GM12873 (cell line): ENCODE measurements around the gene RPH3AL.

ENCODE experiments used
- TF ChIP-seq, protein P1 (sequence below): IDR thresholded peaks from 2 replicates; pipeline ENCODE4 v1.5.1; 2012; ENCODE audit warnings: low read depth, mild to moderate bottlenecking, moderate library complexity, low read length, control low read depth; ENCODE audit not compliant: insufficient read depth; ENCODE audit errors: missing control alignments

Gene RPH3AL

DNA sequence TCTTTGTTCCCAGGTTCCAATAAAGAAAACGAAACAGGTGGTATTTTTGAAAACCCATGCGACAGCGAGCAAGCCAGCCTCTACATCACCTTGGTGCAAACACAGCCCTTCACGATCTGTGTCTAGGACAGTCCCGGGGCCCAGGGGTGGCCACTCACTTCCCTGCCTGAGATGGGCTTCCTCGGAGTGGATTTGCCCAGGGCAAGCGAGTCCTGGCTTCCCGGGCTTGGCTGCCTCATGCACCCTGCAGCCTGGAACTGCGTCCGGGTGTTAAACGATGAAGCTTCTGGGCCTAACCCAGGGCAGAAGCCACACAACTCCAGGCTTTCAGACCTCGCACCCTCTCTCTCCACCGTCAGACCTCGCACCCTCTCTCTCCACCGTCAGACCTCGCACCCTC lies 66.0 kb downstream of the RPH3AL start:
- TF ChIP-seq, protein P1, sequence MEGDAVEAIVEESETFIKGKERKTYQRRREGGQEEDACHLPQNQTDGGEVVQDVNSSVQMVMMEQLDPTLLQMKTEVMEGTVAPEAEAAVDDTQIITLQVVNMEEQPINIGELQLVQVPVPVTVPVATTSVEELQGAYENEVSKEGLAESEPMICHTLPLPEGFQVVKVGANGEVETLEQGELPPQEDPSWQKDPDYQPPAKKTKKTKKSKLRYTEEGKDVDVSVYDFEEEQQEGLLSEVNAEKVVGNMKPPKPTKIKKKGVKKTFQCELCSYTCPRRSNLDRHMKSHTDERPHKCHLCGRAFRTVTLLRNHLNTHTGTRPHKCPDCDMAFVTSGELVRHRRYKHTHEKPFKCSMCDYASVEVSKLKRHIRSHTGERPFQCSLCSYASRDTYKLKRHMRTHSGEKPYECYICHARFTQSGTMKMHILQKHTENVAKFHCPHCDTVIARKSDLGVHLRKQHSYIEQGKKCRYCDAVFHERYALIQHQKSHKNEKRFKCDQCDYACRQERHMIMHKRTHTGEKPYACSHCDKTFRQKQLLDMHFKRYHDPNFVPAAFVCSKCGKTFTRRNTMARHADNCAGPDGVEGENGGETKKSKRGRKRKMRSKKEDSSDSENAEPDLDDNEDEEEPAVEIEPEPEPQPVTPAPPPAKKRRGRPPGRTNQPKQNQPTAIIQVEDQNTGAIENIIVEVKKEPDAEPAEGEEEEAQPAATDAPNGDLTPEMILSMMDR: no peak

DNA sequence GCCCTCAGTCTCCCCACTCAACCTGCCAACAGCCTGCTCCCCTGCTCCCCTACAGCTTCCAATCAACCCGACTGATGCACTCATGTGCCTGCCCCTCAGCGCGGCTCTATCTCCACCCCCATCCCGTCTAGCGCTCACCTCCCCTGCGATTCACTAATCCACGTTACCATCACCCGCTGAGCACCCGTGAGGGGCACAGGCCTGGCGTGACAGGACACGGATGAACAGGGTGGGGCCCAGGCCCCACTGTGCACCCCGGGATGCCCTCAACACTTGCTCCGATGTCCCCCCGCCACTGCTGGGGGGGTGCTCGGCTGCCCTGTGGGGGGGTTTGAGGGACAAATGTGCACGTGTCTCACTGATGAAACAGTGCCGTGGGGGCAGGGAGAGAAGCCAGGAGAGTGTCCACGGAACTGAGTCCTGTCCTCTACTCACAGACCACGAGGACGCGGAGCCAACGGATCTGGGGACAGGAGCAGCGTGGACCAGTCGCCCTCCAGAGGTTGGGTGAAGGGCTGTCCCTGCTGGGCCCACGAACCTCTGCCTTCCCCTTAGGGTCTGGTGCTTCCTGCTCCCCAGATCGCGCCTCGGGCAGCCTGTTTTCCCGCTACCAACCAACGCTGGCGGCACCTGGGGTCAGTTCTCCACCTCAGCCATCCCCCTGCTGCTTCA lies 66.7 kb downstream of the RPH3AL start:
- TF ChIP-seq, protein P1: no peak

DNA sequence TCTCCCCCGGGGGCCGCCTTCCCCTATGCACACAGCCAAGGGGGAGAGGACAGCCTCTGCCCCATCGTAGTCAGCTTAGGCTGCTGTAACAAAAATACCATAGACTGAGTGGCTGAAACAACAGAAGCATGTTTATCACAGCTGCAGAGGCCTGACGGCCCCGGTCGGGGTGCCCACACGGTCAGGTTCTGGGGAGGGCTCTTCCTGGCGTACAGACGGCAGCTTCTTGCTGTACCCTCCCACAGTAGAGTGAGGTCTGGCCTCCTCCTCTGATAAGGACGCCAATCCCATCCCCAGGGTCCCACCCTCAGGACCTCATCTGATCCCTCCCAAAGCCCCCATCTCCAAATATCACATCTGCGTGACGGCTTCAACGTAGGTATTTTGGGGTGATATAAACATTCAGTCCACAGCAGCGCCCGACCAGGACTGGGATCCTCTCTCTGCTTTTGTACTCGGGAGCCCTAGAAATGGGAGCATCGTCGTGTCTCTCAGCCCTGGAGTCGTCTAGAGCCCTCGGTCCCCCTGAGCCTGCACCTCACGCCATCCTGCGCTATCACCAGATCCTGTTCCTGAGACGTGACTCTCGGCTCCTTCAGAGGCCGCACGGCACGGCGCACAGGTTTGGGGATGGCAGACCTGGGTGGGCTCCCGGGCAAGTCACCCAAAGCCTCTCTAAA lies 67.8 kb downstream of the RPH3AL start:
- TF ChIP-seq, protein P1: no peak

DNA sequence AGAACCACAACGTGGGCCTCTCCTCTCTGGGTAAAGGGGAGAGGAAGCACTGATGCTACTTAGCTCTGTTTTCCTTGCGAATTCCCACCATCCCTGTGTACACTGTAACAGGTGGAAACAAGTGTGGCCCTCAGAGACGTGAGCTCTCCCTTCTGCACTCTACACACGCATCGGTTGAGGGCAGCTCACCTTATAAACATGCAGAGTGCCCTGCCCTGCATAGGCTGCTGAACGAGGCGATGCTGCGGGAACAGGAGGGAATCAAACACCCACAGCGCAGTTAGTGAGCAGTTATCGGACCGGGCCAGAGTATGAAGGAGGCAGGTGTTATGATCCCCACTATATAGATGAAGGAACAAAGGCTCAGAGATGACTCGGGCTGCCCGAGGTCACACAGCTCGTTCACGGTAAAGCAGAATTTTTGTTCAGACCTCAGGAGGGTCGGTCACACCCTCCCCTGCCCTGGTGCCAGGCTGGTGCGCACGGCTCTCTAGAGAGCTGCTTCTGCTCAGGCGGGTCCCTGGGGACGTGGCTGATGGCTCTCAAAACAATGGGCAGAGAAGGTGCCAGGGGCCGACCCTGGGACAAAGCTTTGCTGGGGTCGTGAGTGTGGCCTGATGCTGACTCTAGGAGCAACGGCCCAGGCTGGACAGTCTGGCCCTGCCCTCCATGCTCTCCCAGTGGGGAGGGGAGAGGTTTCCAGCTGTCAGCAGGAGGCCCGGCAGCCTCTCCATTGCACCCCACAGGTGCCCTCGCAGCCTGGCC lies 68.5 kb downstream of the RPH3AL start:
- TF ChIP-seq, protein P1: no peak

DNA sequence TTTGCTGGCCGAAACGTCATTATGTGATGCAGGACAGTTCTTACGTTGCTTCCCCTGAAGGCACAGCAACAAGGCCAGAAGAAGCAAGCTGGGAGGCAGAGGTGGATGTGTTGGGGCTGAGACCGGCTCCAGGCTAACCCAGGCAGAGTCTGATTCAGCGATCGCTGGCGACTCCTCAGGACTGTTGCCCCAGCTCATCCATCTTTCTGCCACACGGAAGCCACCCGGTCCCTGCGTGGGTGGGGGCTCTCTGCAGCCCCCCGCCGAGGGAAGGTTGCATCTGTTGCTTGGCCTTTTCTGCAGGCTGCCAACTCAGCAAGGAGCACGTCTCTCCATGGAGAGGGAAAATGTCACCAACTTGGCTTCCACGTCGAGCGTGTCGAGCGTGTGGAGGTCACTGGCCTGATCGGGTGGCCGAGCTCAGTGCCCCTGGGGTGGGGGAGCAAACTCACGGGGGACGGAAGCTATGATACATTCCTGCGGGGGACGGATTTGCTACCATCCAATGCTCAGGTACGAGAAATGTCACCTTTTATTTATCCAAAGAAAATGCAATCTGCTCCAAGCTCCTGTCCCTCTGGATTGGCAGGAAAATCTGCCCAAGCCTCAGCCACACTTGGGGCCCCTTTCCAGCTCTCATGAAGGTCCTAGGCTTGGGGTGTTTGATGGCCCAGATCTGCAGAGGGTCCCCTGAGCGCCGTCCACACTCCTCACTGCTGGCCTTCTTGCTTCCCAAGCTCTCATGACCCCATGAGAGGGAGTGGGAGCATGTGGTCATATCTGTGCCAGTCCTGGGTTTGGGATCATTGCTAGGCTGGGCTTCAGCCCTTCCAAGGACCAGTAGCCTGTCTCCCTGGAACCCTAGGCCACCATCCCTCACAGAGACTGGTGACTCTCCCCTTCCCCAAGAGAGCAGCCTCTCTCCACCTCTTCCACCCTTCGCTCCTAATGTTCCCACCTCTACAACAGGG lies 69.4 kb downstream of the RPH3AL start:
- TF ChIP-seq, protein P1: no peak

DNA sequence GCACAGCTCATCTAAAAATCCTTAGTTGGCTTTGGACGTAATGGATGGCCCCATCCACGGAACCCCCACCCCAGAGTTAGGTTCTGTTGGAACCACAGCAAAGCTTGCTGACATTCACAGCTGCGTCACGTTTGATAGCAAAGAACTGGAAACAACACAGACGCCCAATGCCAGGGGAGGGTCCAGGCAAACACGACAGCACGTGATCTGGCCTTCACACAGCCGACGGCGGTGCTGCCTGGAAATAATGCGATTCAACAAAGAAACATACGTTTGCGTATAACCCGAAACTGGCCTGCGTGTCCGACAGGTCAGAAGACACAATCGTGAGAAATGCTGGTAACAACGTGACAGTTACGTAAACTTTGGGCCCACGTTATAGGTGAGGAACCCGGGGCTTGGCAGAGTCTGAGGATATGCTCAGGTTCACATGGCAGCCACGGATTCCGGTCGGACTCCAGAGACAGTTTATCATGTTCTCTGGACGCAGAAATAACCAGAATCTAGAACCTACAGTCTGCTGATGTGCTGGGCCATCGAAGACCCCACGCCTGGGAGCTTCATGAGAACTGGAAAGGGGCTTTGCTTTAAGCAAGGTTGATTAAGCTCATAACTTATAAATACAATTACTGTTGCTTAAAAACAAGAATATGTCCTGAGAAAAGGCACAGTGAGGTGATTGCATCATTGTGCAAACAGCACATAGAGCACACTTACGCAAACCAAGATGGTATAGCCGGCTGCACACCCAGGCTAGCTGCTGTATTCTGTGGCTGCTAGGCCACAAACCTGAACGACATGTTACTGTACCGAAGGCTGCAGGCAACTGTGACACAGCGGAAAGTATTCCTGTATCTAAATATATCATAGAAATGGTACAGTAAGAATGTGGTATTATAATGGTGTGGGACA lies 70.4 kb downstream of the RPH3AL start:
- TF ChIP-seq, protein P1: no peak
